Thyroid gland (tissue), 4 donors: ENCODE measurements around the gene MIA3.

Experiments used
- CTCF ChIP-seq, 6 experiments: fragments of 200-600 bp in 3 of 6; fragments of 450-650 bp in 3 of 6; sonication (generic) in 3 of 6; IDR thresholded peaks; one replicate each; pipeline ENCODE4 v1.5.1; 2016 to 2019; ENCODE audit warnings: antibody characterized with exemption in 6 of 6, mild to moderate bottlenecking in 2 of 6, inconsistent platforms in 1 of 6, moderate library complexity in 1 of 6
- POLR2A ChIP-seq, 2 donors: fragments of 450-650 bp; IDR thresholded peaks; one replicate each; pipeline ENCODE4 v1.6.1; 2017; ENCODE audit warnings: antibody characterized with exemption in 2 of 2, mild to moderate bottlenecking in 2 of 2, moderate library complexity in 1 of 2

- no peak for TF ChIP-seq CTCF (IDR thresholded peaks at IDR 0.05)
- peak in 1 of 2 donors; percentile 12 for TF ChIP-seq POLR2A (IDR thresholded peaks at IDR 0.05)
These were observed 93.7 kb downstream of the MIA3 start for GRCh38 chr1:222711319-222712252.
